K562 (cell line): ENCODE results near the gene CCN2.

ENCODE experiments used
- HNRNPL ChIP-seq: fragments of 200-400 bp; formaldehyde crosslinking; IDR thresholded peaks from 2 replicates; pipeline ENCODE4 v1.6.1; 2017; ENCODE audit warnings: low read depth, mild to moderate bottlenecking, low read length
- NFATC3 ChIP-seq: fragments of 450-650 bp; IDR thresholded peaks from 2 replicates; pipeline ENCODE4 v1.6.1; 2017; ENCODE audit warnings: mild to moderate bottlenecking
- POLR3A ChIP-seq: IDR thresholded peaks from 2 replicates; pipeline ENCODE4 v1.6.1; 2011; ENCODE audit warnings: borderline replicate concordance, mild to moderate bottlenecking, moderate library complexity; ENCODE audit not compliant: insufficient read length, insufficient read depth; ENCODE audit errors: extremely low read depth
- RNF2 ChIP-seq: sonication (generic); IDR thresholded peaks from 2 replicates; pipeline ENCODE4 v1.6.1; 2016
- SP2 ChIP-seq: IDR thresholded peaks from 2 replicates; pipeline ENCODE4 v1.6.1; 2011; ENCODE audit warnings: mild to moderate bottlenecking, low read depth, low read length, moderate library complexity; ENCODE audit not compliant: poor library complexity, severe bottlenecking; ENCODE audit errors: extremely low read depth
- SRF ChIP-seq, 2 experiments: fragments of 250-450, 450-650 bp in 1 of 2; sonication (Bioruptor Pico) in 1 of 2; sonication (generic) in 1 of 2; formaldehyde crosslinking; IDR thresholded peaks; 2 replicates each; pipeline versions ENCODE4 v1.5.0 to v1.5.1; 2020 to 2022; ENCODE audit warnings: mild to moderate bottlenecking in 1 of 2, missing genetic modification reagents in 1 of 2
- TF ChIP-seq, protein P1 (sequence below): IDR thresholded peaks from 2 replicates; pipeline ENCODE4 v1.6.1; 2016; ENCODE audit warnings: missing genetic modification characterization, missing compliant biosample characterization
- TF ChIP-seq, protein P2 (sequence below), 2 experiments: fragments of 150-350 bp in 1 of 2; IDR thresholded peaks; 2 replicates each; pipeline ENCODE4 v1.6.1; 2012 to 2016; ENCODE audit warnings: low read depth in 2 of 2, low read length in 2 of 2, mild to moderate bottlenecking in 1 of 2, moderate library complexity in 1 of 2
- TF ChIP-seq, protein P3 (sequence below): conservative IDR thresholded peaks from 2 replicates; pipeline ENCODE4 v1.6.1; 2011; ENCODE audit warnings: low read depth, mild to moderate bottlenecking, low read length; ENCODE audit not compliant: control insufficient read depth
- TF ChIP-seq, protein P4 (sequence below): sonication (generic); formaldehyde crosslinking; IDR thresholded peaks from 2 replicates; pipeline ENCODE4 v1.8.0; 2022; ENCODE audit warnings: mild to moderate bottlenecking, missing genetic modification reagents
- TF ChIP-seq, protein P5 (sequence below): fragments of 450-650 bp; formaldehyde crosslinking; IDR thresholded peaks from 2 replicates; pipeline ENCODE4 v1.4.0; 2020; ENCODE audit warnings: mild to moderate bottlenecking

DNA sequence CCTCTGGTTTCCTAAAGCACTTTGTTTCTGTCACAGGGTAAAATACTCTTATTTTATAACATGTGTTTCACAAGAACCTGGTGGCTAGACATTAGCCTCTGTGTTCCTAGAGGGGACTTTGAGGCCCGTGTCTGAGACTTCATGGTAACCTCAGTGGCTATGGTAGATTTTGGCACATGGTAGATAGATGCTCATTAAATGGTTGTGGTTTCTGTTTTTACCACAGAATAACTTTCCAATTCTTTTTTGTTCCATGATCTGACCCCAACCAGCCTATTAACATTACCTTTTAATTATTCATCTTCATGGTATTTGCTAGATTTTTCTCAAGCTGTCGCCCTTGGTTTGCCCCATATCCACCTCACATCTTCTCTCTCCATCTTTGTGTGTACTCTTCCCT is 34.3 kb downstream of the CCN2 start:
- TF ChIP-seq, protein P1, sequence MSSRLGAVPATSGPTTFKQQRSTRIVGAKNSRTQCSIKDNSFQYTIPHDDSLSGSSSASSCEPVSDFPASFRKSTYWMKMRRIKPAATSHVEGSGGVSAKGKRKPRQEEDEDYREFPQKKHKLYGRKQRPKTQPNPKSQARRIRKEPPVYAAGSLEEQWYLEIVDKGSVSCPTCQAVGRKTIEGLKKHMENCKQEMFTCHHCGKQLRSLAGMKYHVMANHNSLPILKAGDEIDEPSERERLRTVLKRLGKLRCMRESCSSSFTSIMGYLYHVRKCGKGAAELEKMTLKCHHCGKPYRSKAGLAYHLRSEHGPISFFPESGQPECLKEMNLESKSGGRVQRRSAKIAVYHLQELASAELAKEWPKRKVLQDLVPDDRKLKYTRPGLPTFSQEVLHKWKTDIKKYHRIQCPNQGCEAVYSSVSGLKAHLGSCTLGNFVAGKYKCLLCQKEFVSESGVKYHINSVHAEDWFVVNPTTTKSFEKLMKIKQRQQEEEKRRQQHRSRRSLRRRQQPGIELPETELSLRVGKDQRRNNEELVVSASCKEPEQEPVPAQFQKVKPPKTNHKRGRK (tag), result no peak
- TF ChIP-seq SP2 (no peak), RNF2 (no peak), HNRNPL (no peak), NFATC3 (no peak), SRF (CRISPR knock-in tag; IDR thresholded peaks at IDR 0.05) (no peak), POLR3A (no peak)
- TF ChIP-seq, protein P2, sequence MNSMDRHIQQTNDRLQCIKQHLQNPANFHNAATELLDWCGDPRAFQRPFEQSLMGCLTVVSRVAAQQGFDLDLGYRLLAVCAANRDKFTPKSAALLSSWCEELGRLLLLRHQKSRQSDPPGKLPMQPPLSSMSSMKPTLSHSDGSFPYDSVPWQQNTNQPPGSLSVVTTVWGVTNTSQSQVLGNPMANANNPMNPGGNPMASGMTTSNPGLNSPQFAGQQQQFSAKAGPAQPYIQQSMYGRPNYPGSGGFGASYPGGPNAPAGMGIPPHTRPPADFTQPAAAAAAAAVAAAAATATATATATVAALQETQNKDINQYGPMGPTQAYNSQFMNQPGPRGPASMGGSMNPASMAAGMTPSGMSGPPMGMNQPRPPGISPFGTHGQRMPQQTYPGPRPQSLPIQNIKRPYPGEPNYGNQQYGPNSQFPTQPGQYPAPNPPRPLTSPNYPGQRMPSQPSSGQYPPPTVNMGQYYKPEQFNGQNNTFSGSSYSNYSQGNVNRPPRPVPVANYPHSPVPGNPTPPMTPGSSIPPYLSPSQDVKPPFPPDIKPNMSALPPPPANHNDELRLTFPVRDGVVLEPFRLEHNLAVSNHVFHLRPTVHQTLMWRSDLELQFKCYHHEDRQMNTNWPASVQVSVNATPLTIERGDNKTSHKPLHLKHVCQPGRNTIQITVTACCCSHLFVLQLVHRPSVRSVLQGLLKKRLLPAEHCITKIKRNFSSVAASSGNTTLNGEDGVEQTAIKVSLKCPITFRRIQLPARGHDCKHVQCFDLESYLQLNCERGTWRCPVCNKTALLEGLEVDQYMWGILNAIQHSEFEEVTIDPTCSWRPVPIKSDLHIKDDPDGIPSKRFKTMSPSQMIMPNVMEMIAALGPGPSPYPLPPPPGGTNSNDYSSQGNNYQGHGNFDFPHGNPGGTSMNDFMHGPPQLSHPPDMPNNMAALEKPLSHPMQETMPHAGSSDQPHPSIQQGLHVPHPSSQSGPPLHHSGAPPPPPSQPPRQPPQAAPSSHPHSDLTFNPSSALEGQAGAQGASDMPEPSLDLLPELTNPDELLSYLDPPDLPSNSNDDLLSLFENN (IDR thresholded peaks at IDR 0.05; ENCODE audit: low read depth in 2 of 2, low read length in 2 of 2), result no peak
- TF ChIP-seq, protein P3, sequence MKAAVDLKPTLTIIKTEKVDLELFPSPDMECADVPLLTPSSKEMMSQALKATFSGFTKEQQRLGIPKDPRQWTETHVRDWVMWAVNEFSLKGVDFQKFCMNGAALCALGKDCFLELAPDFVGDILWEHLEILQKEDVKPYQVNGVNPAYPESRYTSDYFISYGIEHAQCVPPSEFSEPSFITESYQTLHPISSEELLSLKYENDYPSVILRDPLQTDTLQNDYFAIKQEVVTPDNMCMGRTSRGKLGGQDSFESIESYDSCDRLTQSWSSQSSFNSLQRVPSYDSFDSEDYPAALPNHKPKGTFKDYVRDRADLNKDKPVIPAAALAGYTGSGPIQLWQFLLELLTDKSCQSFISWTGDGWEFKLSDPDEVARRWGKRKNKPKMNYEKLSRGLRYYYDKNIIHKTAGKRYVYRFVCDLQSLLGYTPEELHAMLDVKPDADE, result no peak
- TF ChIP-seq, protein P4, sequence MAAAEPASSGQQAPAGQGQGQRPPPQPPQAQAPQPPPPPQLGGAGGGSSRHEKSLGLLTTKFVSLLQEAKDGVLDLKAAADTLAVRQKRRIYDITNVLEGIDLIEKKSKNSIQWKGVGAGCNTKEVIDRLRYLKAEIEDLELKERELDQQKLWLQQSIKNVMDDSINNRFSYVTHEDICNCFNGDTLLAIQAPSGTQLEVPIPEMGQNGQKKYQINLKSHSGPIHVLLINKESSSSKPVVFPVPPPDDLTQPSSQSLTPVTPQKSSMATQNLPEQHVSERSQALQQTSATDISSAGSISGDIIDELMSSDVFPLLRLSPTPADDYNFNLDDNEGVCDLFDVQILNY (CRISPR knock-in tag), result no peak
- TF ChIP-seq, protein P5, sequence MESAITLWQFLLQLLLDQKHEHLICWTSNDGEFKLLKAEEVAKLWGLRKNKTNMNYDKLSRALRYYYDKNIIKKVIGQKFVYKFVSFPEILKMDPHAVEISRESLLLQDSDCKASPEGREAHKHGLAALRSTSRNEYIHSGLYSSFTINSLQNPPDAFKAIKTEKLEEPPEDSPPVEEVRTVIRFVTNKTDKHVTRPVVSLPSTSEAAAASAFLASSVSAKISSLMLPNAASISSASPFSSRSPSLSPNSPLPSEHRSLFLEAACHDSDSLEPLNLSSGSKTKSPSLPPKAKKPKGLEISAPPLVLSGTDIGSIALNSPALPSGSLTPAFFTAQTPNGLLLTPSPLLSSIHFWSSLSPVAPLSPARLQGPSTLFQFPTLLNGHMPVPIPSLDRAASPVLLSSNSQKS (CRISPR knock-in tag), result no peak
